ENCODE data around the gene MADCAM1. TPM values are rescaled to one million over a fixed set of nuclear protein-coding genes. Genes with fewer than 3 reads are reported as not detected.

Gene MADCAM1
- total and polyA plus RNA-seq, 2 of the 8 experiments (the other 6 are each of a cell fraction or from before 2014, with no cell fraction given), result 2.3 to 3.0 TPM

- no peak for TF ChIP-seq EP300 (IDR thresholded peaks at IDR 0.05; ENCODE audit: borderline replicate concordance in 1 of 2, low read depth in 2 of 2, low read length in 2 of 2)
- no peak for TF ChIP-seq SIN3A (conservative IDR thresholded peaks at IDR 0.05 in 1 of 2, IDR thresholded peaks at IDR 0.05 in 1 of 2; ENCODE audit: low read depth in 1 of 2, low read length in 2 of 2)
- no peak for TF ChIP-seq RBBP5 (IDR thresholded peaks at IDR 0.05; ENCODE audit: borderline replicate concordance, low read depth, low read length)
- TF ChIP-seq BCL11A (IDR thresholded peaks at IDR 0.05; ENCODE audit: low read depth in 2 of 2, low read length in 2 of 2), result no peak
- no peak for TF ChIP-seq TAF1 (IDR thresholded peaks at IDR 0.05; ENCODE audit: low read depth, low read length)
- TF ChIP-seq SP1 (IDR thresholded peaks at IDR 0.05; ENCODE audit: low read depth, low read length), result no peak
- no peak for TF ChIP-seq CTBP2 (IDR thresholded peaks at IDR 0.05; ENCODE audit: borderline replicate concordance, insufficient read depth, insufficient read length, low read length)
- TF ChIP-seq MAFK (IDR thresholded peaks at IDR 0.05; ENCODE audit: low read depth, low read length), result no peak
- TF ChIP-seq GABPA (IDR thresholded peaks at IDR 0.05; ENCODE audit: borderline replicate concordance, insufficient read depth, low read length), result no peak
- no peaks in the 10 kb centered on the region for H3K79me1 ChIP-seq (ENCODE audit: low read depth, low read length)
- no peak overlapping the region for H2BK120ac ChIP-seq (replicated peaks; ENCODE audit: low read depth, low read length)
- no peak overlapping the region for H2BK15ac ChIP-seq (ENCODE audit: low read length)
- ChIA-PET CTCF (ENCODE audit: partially characterized antibody) (no interaction called here), POLR2A (ENCODE audit: partially characterized antibody) (interaction anchor here (1.0 kb wide), 1 partner anchor 10 kb away, joined by 3 read pairs; no protein-coding TSS in a partner anchor)
- no peak overlapping the region for H3K4ac ChIP-seq (replicated peaks; ENCODE audit: insufficient read length, low read depth, low read length)
- no peak overlapping the region for H3K56ac ChIP-seq (replicated peaks; ENCODE audit: insufficient read length, low read depth, low read length)
- no peak overlapping the region for H4K5ac ChIP-seq (ENCODE audit: insufficient read length, low read depth, low read length)
- H3K23me2 ChIP-seq (ENCODE audit: low read depth, low read length), result no peaks in the 10 kb centered on the region
- no peak overlapping the region for H2BK12ac ChIP-seq (ENCODE audit: low read depth, low read length)
- H2AFZ ChIP-seq (ENCODE audit: low read length), result no peak overlapping the region
- WGBS, 2 experiments (ENCODE audit: extremely low coverage in 1 of 2, insufficient coverage in 1 of 2, insufficient read length in 1 of 2, insufficient replicate concordance in 2 of 2, low coverage in 1 of 2, low lambda C conversion rate in 2 of 2, missing lambda C conversion rate in 1 of 2), result 83% methylated on average over 20 of the region's 20 CpGs; no CpG with 5 or more reads in 1 of the 2 experiments
- H3K18ac ChIP-seq (ENCODE audit: extremely low read depth, low read length), result no peak overlapping the region
- no peak overlapping the region for H4K91ac ChIP-seq (replicated peaks; ENCODE audit: insufficient read length, low read length)
- H3K79me2 ChIP-seq (ENCODE audit: control insufficient read depth in 1 of 2, insufficient read depth in 2 of 2, low read length in 2 of 2), result no peaks in the 10 kb centered on the region
- H3K27me3 ChIP-seq (replicated peaks in 1 of 4; ENCODE audit: control insufficient read depth in 3 of 4, extremely low read depth in 1 of 4, insufficient read depth in 3 of 4, low read length in 3 of 4), result no peaks in the 10 kb centered on the region
- H3K9ac ChIP-seq (replicated peaks in 1 of 4; ENCODE audit: extremely low read depth in 1 of 4, low read depth in 3 of 4, low read length in 3 of 4), result no peak overlapping the region
- peaks cover 12 to 15% of the 10 kb centered on the region in 2 experiments; a peak in 3 of 4 replicates for H3K9me3 ChIP-seq (ENCODE audit: insufficient read depth in 2 of 2, low read depth in 1 of 2, low read length in 1 of 2)
- no peaks in the 10 kb centered on the region for H3K36me3 ChIP-seq (ENCODE audit: control insufficient read depth in 2 of 4, insufficient read depth in 4 of 4, low read length in 3 of 4)
- H4K20me1 ChIP-seq (replicated peaks in 1 of 2; ENCODE audit: control insufficient read depth in 1 of 2, insufficient read depth in 2 of 2, low read length in 2 of 2), result no peaks in the 10 kb centered on the region
- FAIRE-seq, result no peak
- H3K4me3 ChIP-seq (ENCODE audit: extremely low read depth in 1 of 4, insufficient read depth in 2 of 4, low read depth in 3 of 4, low read length in 4 of 4), result no peak overlapping the region
- no peak for DNase-seq (ENCODE audit: low read depth in 1 of 2, low spot score in 2 of 2)
- H3K27ac ChIP-seq (ENCODE audit: low read depth, low read length), result no peak overlapping the region
- no peak overlapping the region for H2BK20ac ChIP-seq (ENCODE audit: low read length)
- no peak overlapping the region for H3K4me2 ChIP-seq (ENCODE audit: insufficient read depth in 1 of 2, low read depth in 2 of 2, low read length in 2 of 2)
- H2BK5ac ChIP-seq (ENCODE audit: low read depth, low read length), result no peak overlapping the region
- no peak overlapping the region for H2AK5ac ChIP-seq (ENCODE audit: low read depth, low read length)
- no peak overlapping the region for H4K8ac ChIP-seq (ENCODE audit: extremely low read depth, insufficient read depth, low read length)
- no peak overlapping the region for H3K23ac ChIP-seq (ENCODE audit: insufficient read length)
- no peak overlapping the region for H3K14ac ChIP-seq (ENCODE audit: insufficient read length)
- H3K4me1 ChIP-seq (replicated peaks in 1 of 4; ENCODE audit: control insufficient read depth in 3 of 4, insufficient read depth in 4 of 4, low read length in 3 of 4), result no peaks in the 10 kb centered on the region
These were observed 46.4 kb upstream of the MADCAM1 start for GRCh38 chr19:449916-450315.
